Measurements from ENCODE around the gene UBE2I.
"Not testable (repeated sequence)": the region's sequence is repeated elsewhere in the genome, so short reads cannot be mapped to it uniquely, and the experiment has no call there.

UBE2I gene

GRCh38 chr16:1277617-1278282 lies 31.7 kb upstream of the UBE2I start:
- DNase-seq, result no peak

- peak in 1 of 3 donors; percentile 32 for DNase-seq
These were observed 31.0 kb upstream of the UBE2I start for GRCh38 chr16:1278477-1278876.

GRCh38 chr16:1279081-1279944 lies 30.1 kb upstream of the UBE2I start:
- no peak for DNase-seq

- no peak for DNase-seq
These were observed 29.4 kb upstream of the UBE2I start for GRCh38 chr16:1279945-1280589.

GRCh38 chr16:1280783-1281182 lies 28.7 kb upstream of the UBE2I start:
- DNase-seq, result no peak

GRCh38 chr16:1281517-1281916 lies 27.9 kb upstream of the UBE2I start:
- DNase-seq, result no peak

GRCh38 chr16:1282324-1282973 lies 27.0 kb upstream of the UBE2I start:
- DNase-seq, result peak in 1 of 3 donors; percentile 28

GRCh38 chr16:1283296-1283695 lies 26.1 kb upstream of the UBE2I start:
- peak in 1 of 3 donors; percentile 37 for DNase-seq

- DNase-seq, result no peak
These were observed 25.3 kb upstream of the UBE2I start for GRCh38 chr16:1283996-1284616.

GRCh38 chr16:1285669-1286512 lies 23.5 kb upstream of the UBE2I start:
- DNase-seq, result no peak

GRCh38 chr16:1286513-1287094 lies 22.8 kb upstream of the UBE2I start:
- DNase-seq, result no peak

- DNase-seq, result no peak
These were observed 21.3 kb upstream of the UBE2I start for GRCh38 chr16:1287982-1288670.

GRCh38 chr16:1288813-1289476 lies 20.5 kb upstream of the UBE2I start:
- no peak for DNase-seq

- DNase-seq, result no peak
These were observed 20.0 kb upstream of the UBE2I start for GRCh38 chr16:1289477-1289866.

GRCh38 chr16:1290063-1290501 lies 19.4 kb upstream of the UBE2I start:
- DNase-seq, result peak in 1 of 3 donors; percentile 31

- DNase-seq, result no peak
These were observed 18.4 kb upstream of the UBE2I start for GRCh38 chr16:1290860-1291575.

- no peak for DNase-seq
These were observed 17.9 kb upstream of the UBE2I start for GRCh38 chr16:1291576-1291974.

GRCh38 chr16:1292208-1292607 lies 17.2 kb upstream of the UBE2I start:
- DNase-seq, result not testable (repeated sequence)

GRCh38 chr16:1292808-1293207 lies 16.6 kb upstream of the UBE2I start:
- not testable (repeated sequence) for DNase-seq
